Measurements from ENCODE around the gene TRAPPC1. TPM values are rescaled to one million over a fixed set of nuclear protein-coding genes. Genes with fewer than 3 reads are reported as not detected.

TRAPPC1 gene
- polyA plus RNA-seq, 1 donor = 101 TPM

GRCh38 chr17:7922845-7923628 is 8.7 kb downstream of the TRAPPC1 start:
- Histone ChIP-seq H3K36me3 (ENCODE audit: control insufficient read depth, insufficient read depth, low read length) (no peaks in the 10 kb centered on the region), H3K27ac (ENCODE audit: low read length) (peak overlapping the region; percentile 53), H3K4me1 (ENCODE audit: control insufficient read depth, insufficient read depth, low read length) (peaks cover 9% of the 10 kb centered on the region), H3K27me3 (ENCODE audit: control insufficient read depth, insufficient read depth, low read length) (no peaks in the 10 kb centered on the region), H3K4me3 (ENCODE audit: low read length) (peak overlapping the region; percentile 57), H3K9me3 (ENCODE audit: control insufficient read depth, low read depth, low read length) (no peaks in the 10 kb centered on the region)
- WGBS (ENCODE audit: insufficient coverage, low lambda C conversion rate) = no CpG with 5 or more reads among the region's 45 CpGs
- DNase-seq = peak; percentile 85 to 93

- WGBS (ENCODE audit: insufficient coverage, low lambda C conversion rate) = no CpG with 5 or more reads among the region's 16 CpGs
- no peaks in the 10 kb centered on the region for H3K36me3 ChIP-seq (ENCODE audit: control insufficient read depth, insufficient read depth, low read length)
- DNase-seq = peak; percentile 14 to 15
- peak overlapping the region; percentile 57 for H3K4me3 ChIP-seq (ENCODE audit: low read length)
- H3K4me1 ChIP-seq (ENCODE audit: control insufficient read depth, insufficient read depth, low read length) = peaks cover 9% of the 10 kb centered on the region
- peak overlapping the region; percentile 53 for H3K27ac ChIP-seq (ENCODE audit: low read length)
- no peaks in the 10 kb centered on the region for H3K9me3 ChIP-seq (ENCODE audit: control insufficient read depth, low read depth, low read length)
- no peaks in the 10 kb centered on the region for H3K27me3 ChIP-seq (ENCODE audit: control insufficient read depth, insufficient read depth, low read length)
Observed at GRCh38 chr17:7922269-7922844, 9.4 kb downstream of the TRAPPC1 start.

DNA sequence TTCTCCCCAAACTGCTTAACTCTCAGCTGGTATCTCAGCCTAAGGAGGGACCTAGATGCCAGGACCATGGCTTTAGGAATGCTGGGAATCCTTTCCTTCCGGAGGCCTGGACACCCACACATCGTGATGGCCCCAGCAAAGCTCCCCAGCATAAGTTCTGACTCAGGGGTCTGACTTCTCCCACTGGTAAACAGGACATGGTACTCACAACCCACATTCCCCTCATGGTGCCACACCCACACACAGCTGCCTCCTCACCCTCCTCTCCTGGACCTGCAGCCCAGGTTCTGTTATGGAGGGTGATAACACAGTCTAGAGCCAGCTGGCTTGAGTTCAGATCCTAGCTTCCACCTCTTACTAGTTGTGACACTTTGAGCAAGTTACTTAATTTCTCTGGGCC is 14.9 kb downstream of the TRAPPC1 start:
- DNase-seq = no peak

GRCh38 chr17:7916385-7916682 is 15.4 kb downstream of the TRAPPC1 start:
- no CpG with 5 or more reads among the region's 15 CpGs for WGBS (ENCODE audit: insufficient coverage, low lambda C conversion rate)
- H3K4me3 ChIP-seq (ENCODE audit: low read length) = peak overlapping the region; percentile 47
- H3K27me3 ChIP-seq (ENCODE audit: control insufficient read depth, insufficient read depth, low read length) = no peaks in the 10 kb centered on the region
- peaks cover 16% of the 10 kb centered on the region for H3K4me1 ChIP-seq (ENCODE audit: control insufficient read depth, insufficient read depth, low read length)
- no peak for DNase-seq
- H3K27ac ChIP-seq (ENCODE audit: low read length) = peak overlapping the region; percentile 74
- peaks cover 4% of the 10 kb centered on the region for H3K9me3 ChIP-seq (ENCODE audit: control insufficient read depth, low read depth, low read length)
- peaks cover 9% of the 10 kb centered on the region for H3K36me3 ChIP-seq (ENCODE audit: control insufficient read depth, insufficient read depth, low read length)

More for the DNA sequence above, 14.9 kb downstream of the TRAPPC1 start:
- no peak overlapping the region for H3K4me3 ChIP-seq (ENCODE audit: low read length)
- H3K27me3 ChIP-seq (ENCODE audit: control insufficient read depth, insufficient read depth, low read length) = no peaks in the 10 kb centered on the region
- peaks cover 4% of the 10 kb centered on the region for H3K36me3 ChIP-seq (ENCODE audit: control insufficient read depth, insufficient read depth, low read length)
- no peak overlapping the region for H3K27ac ChIP-seq (ENCODE audit: low read length)
- peaks cover 4% of the 10 kb centered on the region for H3K9me3 ChIP-seq (ENCODE audit: control insufficient read depth, low read depth, low read length)
- no CpG with 5 or more reads among the region's 2 CpGs for WGBS (ENCODE audit: insufficient coverage, low lambda C conversion rate)
- H3K4me1 ChIP-seq (ENCODE audit: control insufficient read depth, insufficient read depth, low read length) = peaks cover 16% of the 10 kb centered on the region

GRCh38 chr17:7915611-7916384 is 15.9 kb downstream of the TRAPPC1 start, which contains the start of gene RNF227:
TSS of gene RNF227 (minus strand) at chr17:7916289. CDS start at chr17:7916195, 94 bp downstream.
- no CpG with 5 or more reads among the region's 100 CpGs for WGBS (ENCODE audit: insufficient coverage, low lambda C conversion rate)
- Histone ChIP-seq H3K27ac (ENCODE audit: low read length) (peak within 1 kb of the TSS; percentile 74), H3K27me3 (ENCODE audit: control insufficient read depth, insufficient read depth, low read length) (no peaks in the 10 kb centered on the region), H3K4me3 (ENCODE audit: low read length) (peak within 1 kb of the TSS; percentile 51), H3K4me1 (ENCODE audit: control insufficient read depth, insufficient read depth, low read length) (peaks cover 16% of the 10 kb centered on the region), H3K36me3 (ENCODE audit: control insufficient read depth, insufficient read depth, low read length) (peaks cover 14% of the 10 kb centered on the region), H3K9me3 (ENCODE audit: control insufficient read depth, low read depth, low read length) (peaks cover 4% of the 10 kb centered on the region)
- peak; percentile 94 to 97 for DNase-seq

DNA sequence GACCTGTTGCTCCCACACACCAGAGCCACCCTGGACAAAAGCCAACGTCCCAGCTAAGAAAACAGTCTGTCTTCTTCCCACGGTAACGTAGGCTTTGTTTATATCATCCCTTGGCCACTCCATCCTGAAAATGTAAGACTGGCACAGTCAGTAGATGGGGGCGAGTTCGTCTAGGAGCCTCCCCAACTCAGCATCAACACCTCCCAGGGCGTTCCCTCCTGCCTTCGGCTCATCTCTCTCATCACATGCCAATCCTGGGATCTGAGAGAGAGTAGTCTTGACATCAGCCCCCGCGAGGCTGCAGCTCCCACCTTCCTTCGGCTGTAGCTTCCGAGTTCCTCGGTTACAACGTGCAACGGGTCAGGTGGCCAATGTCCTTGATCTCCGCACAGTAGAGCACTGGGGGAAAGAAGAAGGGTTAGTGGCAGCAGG is 16.6 kb downstream of the TRAPPC1 start:
- Histone ChIP-seq H3K27me3 (ENCODE audit: control insufficient read depth, insufficient read depth, low read length) (no peaks in the 10 kb centered on the region), H3K36me3 (ENCODE audit: control insufficient read depth, insufficient read depth, low read length) (peaks cover 20% of the 10 kb centered on the region), H3K4me3 (ENCODE audit: low read length) (peak overlapping the region; percentile 51), H3K27ac (ENCODE audit: low read length) (peak overlapping the region; percentile 65), H3K4me1 (ENCODE audit: control insufficient read depth, insufficient read depth, low read length) (peaks cover 16% of the 10 kb centered on the region), H3K9me3 (ENCODE audit: control insufficient read depth, low read depth, low read length) (peaks cover 4% of the 10 kb centered on the region)
- DNase-seq = no peak
- no CpG with 5 or more reads among the region's 15 CpGs for WGBS (ENCODE audit: insufficient coverage, low lambda C conversion rate)

DNA sequence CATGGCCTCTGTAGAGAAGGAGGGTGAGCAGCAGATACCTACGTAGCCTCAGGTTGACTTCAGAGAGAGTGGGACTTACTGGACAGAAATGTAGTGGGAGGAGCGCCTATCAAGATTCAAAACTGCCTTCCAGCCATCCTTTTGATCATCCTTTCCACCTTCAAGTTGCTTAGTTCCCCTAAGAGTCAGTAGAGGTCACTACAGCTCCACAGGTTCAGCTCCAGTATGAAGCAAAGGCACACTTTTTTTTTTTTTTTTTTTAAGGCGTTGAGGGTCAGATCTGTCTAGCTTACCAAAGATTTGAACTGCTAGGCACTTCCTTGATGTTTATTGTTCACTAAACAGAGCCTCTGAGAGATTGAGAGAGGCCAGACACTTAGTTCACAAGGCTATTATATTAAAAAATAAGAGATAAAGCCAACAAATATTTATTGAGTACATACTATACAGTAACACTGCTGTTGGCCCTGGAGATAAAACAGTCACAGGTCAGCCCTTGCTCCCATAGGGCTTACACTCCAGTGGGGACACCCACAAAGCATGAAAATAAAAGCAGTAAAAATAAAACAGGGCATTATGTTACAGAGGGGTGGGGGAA is 18.7 kb downstream of the TRAPPC1 start:
- no peak overlapping the region for H3K4me3 ChIP-seq (ENCODE audit: low read length)
- peaks cover 16% of the 10 kb centered on the region for H3K4me1 ChIP-seq (ENCODE audit: control insufficient read depth, insufficient read depth, low read length)
- H3K9me3 ChIP-seq (ENCODE audit: control insufficient read depth, low read depth, low read length) = peaks cover 4% of the 10 kb centered on the region
- no peaks in the 10 kb centered on the region for H3K27me3 ChIP-seq (ENCODE audit: control insufficient read depth, insufficient read depth, low read length)
- peak; percentile 66 to 68 for DNase-seq
- H3K36me3 ChIP-seq (ENCODE audit: control insufficient read depth, insufficient read depth, low read length) = peaks cover 42% of the 10 kb centered on the region
- no CpG with 5 or more reads among the region's 3 CpGs for WGBS (ENCODE audit: insufficient coverage, low lambda C conversion rate)
- H3K27ac ChIP-seq (ENCODE audit: low read length) = no peak overlapping the region

DNA sequence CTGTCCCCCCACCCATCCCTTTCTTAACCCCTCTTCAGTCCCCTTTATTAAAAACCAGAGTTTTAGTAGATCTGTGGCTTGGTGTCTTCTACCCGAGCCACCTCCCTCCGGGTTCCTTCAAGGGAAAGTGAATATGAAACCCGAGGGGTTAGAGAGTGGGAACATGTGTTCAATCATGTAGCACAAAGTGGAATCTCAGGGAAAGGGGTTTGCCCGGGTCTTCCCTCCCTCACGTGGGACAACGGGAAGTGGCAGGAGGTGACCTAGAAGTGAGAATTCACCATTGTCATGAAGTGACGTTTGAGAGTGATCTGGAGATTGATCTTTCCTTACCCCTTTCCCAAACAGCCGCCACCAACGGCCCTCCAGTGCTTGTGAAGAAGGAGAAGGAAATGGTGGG is 20.6 kb downstream of the TRAPPC1 start:
- no peak for DNase-seq
- no CpG with 5 or more reads among the region's 9 CpGs for WGBS (ENCODE audit: insufficient coverage, low lambda C conversion rate)
- Histone ChIP-seq H3K27me3 (ENCODE audit: control insufficient read depth, insufficient read depth, low read length) (no peaks in the 10 kb centered on the region), H3K36me3 (ENCODE audit: control insufficient read depth, insufficient read depth, low read length) (peaks cover 61% of the 10 kb centered on the region), H3K4me1 (ENCODE audit: control insufficient read depth, insufficient read depth, low read length) (peaks cover 11% of the 10 kb centered on the region), H3K9me3 (ENCODE audit: control insufficient read depth, low read depth, low read length) (peaks cover 1% of the 10 kb centered on the region), H3K27ac (ENCODE audit: low read length) (no peak overlapping the region), H3K4me3 (ENCODE audit: low read length) (no peak overlapping the region)

DNA sequence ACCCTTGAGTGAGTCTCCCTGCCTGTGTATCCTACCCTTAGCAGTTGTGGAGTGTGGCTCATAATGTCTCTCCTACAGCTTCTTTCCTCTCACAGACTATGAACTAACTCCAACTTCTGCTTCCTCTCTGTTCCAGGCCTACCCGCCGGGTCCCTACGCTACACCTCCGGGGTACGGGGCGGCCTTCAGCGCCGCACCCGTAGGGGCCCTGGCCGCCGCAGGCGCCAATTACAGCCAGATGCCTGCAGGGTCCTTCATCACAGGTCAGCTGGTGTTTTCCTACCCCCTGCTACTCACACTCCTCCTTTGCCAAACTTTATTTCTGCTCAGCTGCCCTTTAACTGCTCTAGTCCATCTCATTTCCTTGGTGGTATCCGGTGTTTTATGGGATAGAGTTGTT is 21.0 kb downstream of the TRAPPC1 start:
- Histone ChIP-seq H3K27ac (ENCODE audit: low read length) (no peak overlapping the region), H3K36me3 (ENCODE audit: control insufficient read depth, insufficient read depth, low read length) (peaks cover 65% of the 10 kb centered on the region), H3K4me3 (ENCODE audit: low read length) (no peak overlapping the region), H3K4me1 (ENCODE audit: control insufficient read depth, insufficient read depth, low read length) (peaks cover 9% of the 10 kb centered on the region), H3K9me3 (ENCODE audit: control insufficient read depth, low read depth, low read length) (no peaks in the 10 kb centered on the region), H3K27me3 (ENCODE audit: control insufficient read depth, insufficient read depth, low read length) (no peaks in the 10 kb centered on the region)
- WGBS (ENCODE audit: insufficient coverage, low lambda C conversion rate) = no CpG with 5 or more reads among the region's 13 CpGs
- no peak for DNase-seq

- 100% methylated on average over 1 of the region's 15 CpGs for WGBS (ENCODE audit: insufficient coverage, low lambda C conversion rate)
- H3K27ac ChIP-seq (ENCODE audit: low read length) = no peak overlapping the region
- no peak overlapping the region for H3K4me3 ChIP-seq (ENCODE audit: low read length)
- DNase-seq = no peak
- H3K27me3 ChIP-seq (ENCODE audit: control insufficient read depth, insufficient read depth, low read length) = no peaks in the 10 kb centered on the region
- H3K4me1 ChIP-seq (ENCODE audit: control insufficient read depth, insufficient read depth, low read length) = peaks cover 7% of the 10 kb centered on the region
- H3K9me3 ChIP-seq (ENCODE audit: control insufficient read depth, low read depth, low read length) = no peaks in the 10 kb centered on the region
- peaks cover 69% of the 10 kb centered on the region for H3K36me3 ChIP-seq (ENCODE audit: control insufficient read depth, insufficient read depth, low read length)
Observed at GRCh38 chr17:7910281-7910680, 21.5 kb downstream of the TRAPPC1 start.

All from large intestine (tissue), 3 donors.